IPS DF 19.7 (cell line): ENCODE results near the gene ERMP1.
"Not testable (repeated sequence)": the region's sequence is repeated elsewhere in the genome, so short reads cannot be mapped to it uniquely, and the experiment has no call there.

Source experiments
- DNase-seq: peaks from one replicate; pipeline ENCODE4 v3.0.0-alpha.2; 2013; ENCODE audit warnings: low read depth, low spot score

Gene ERMP1

GRCh38 chr9:5820425-5820824 lies 12.5 kb downstream of the ERMP1 start:
- DNase-seq: no peak

- no peak for DNase-seq
Observed at GRCh38 chr9:5819174-5819573, 13.7 kb downstream of the ERMP1 start.

- no peak for DNase-seq
Observed at GRCh38 chr9:5818424-5819142, 14.3 kb downstream of the ERMP1 start.

- DNase-seq: no peak
Observed at GRCh38 chr9:5817862-5818261, 15.1 kb downstream of the ERMP1 start.

- no peak for DNase-seq
Observed at GRCh38 chr9:5815461-5815860, 17.5 kb downstream of the ERMP1 start.

- no peak for DNase-seq
Observed at GRCh38 chr9:5813824-5814223, 19.1 kb downstream of the ERMP1 start.

- no peak for DNase-seq
Observed at GRCh38 chr9:5811751-5812150, 21.2 kb downstream of the ERMP1 start.

- DNase-seq: no peak
Observed at GRCh38 chr9:5805478-5805877, 27.4 kb downstream of the ERMP1 start.

GRCh38 chr9:5801739-5802113 lies 31.2 kb downstream of the ERMP1 start:
- DNase-seq: no peak

GRCh38 chr9:5800969-5801738 lies 31.8 kb downstream of the ERMP1 start:
- no peak for DNase-seq

GRCh38 chr9:5800378-5800777 lies 32.5 kb downstream of the ERMP1 start:
- DNase-seq: not testable (repeated sequence)

GRCh38 chr9:5799314-5799713 lies 33.6 kb downstream of the ERMP1 start:
- no peak for DNase-seq

- DNase-seq: no peak
Observed at GRCh38 chr9:5798581-5798980, 34.3 kb downstream of the ERMP1 start.

GRCh38 chr9:5796298-5796697 lies 36.6 kb downstream of the ERMP1 start:
- DNase-seq: no peak

- no peak for DNase-seq
Observed at GRCh38 chr9:5793812-5794211, 39.1 kb downstream of the ERMP1 start.

- DNase-seq: no peak
Observed at GRCh38 chr9:5791870-5792269, 41.0 kb downstream of the ERMP1 start.

- DNase-seq: no peak
Observed at GRCh38 chr9:5790923-5791322, 42.0 kb downstream of the ERMP1 start.

- no peak for DNase-seq
Observed at GRCh38 chr9:5789489-5789888, 43.4 kb downstream of the ERMP1 start.

- no peak for DNase-seq
Observed at GRCh38 chr9:5787759-5788302, 45.1 kb downstream of the ERMP1 start.

- no peak for DNase-seq
Observed at GRCh38 chr9:5787220-5787619, 45.7 kb downstream of the ERMP1 start.

GRCh38 chr9:5786370-5787127 lies 46.4 kb downstream of the ERMP1 start:
- DNase-seq: no peak
